Mucosa of gallbladder (tissue), 1 donor: ENCODE results near the gene TMEM101. TPM values are rescaled to one million over a fixed set of nuclear protein-coding genes. Genes with fewer than 3 reads are reported as not detected.
"Not testable (repeated sequence)": the region's sequence is repeated elsewhere in the genome, so short reads cannot be mapped to it uniquely, and the experiment has no call there.

Experiments used
- DNase-seq: peaks from one replicate; pipeline ENCODE4 v3.0.0-alpha.2; 2020; ENCODE audit warnings: low spot score
- total RNA-seq: library from RNA; stranded (reverse); gene quantifications from one replicate; pipeline ENCODE4 v1.2.1, GENCODE V29; 2021
- donor health status: DM: no; HTN: no; CAD: no.

TMEM101 gene
- total RNA-seq, 1 donor from 2014 or later, result 33.4 TPM

- no peak for DNase-seq
Observed at GRCh38 chr17:43975898-43976297, 38.9 kb downstream of the TMEM101 start.

GRCh38 chr17:43974382-43975266 lies 40.1 kb downstream of the TMEM101 start:
- no peak for DNase-seq

GRCh38 chr17:43972444-43973212 lies 42.1 kb downstream of the TMEM101 start:
- not testable (repeated sequence) for DNase-seq

- not testable (repeated sequence) for DNase-seq
Observed at GRCh38 chr17:43971436-43971835, 43.3 kb downstream of the TMEM101 start.

- DNase-seq, result no peak
Observed at GRCh38 chr17:43970366-43970765, 44.4 kb downstream of the TMEM101 start.

- no peak for DNase-seq
Observed at GRCh38 chr17:43967251-43967875, 47.4 kb downstream of the TMEM101 start.

GRCh38 chr17:43966276-43966675 lies 48.5 kb downstream of the TMEM101 start:
- DNase-seq, result no peak

GRCh38 chr17:43962479-43962878 lies 52.3 kb downstream of the TMEM101 start:
- no peak for DNase-seq

- no peak for DNase-seq
Observed at GRCh38 chr17:43961954-43962353, 52.8 kb downstream of the TMEM101 start.

- not testable (repeated sequence) for DNase-seq
Observed at GRCh38 chr17:43961292-43961691, 53.5 kb downstream of the TMEM101 start.

Other genes starting within 250 kb of the TMEM101 start
- 127 TPM for gene DUSP3, start 236.0 kb downstream of the TMEM101 start, total RNA-seq
- gene CFAP97D1, start 234.5 kb downstream of the TMEM101 start, total RNA-seq, result not detected
- gene MPP3, start 181.8 kb downstream of the TMEM101 start, total RNA-seq, result 19.2 TPM
- 1.5 TPM for gene CD300LG, start 167.8 kb downstream of the TMEM101 start, total RNA-seq
- 7.0 TPM for gene MPP2, start 107.4 kb downstream of the TMEM101 start, total RNA-seq
- not detected for gene PPY, start 72.5 kb downstream of the TMEM101 start, total RNA-seq
- not detected for gene PYY, start 61.0 kb downstream of the TMEM101 start, total RNA-seq
- 3.6 TPM for gene NAGS, start 10.3 kb downstream of the TMEM101 start, total RNA-seq
- 47.3 TPM for gene LSM12, start 51.7 kb upstream of the TMEM101 start, total RNA-seq
- 62.3 TPM for gene G6PC3, start 55.8 kb upstream of the TMEM101 start, total RNA-seq
- 87.4 TPM for gene HDAC5, start 108.7 kb upstream of the TMEM101 start, total RNA-seq
- gene HROB, start 127.0 kb upstream of the TMEM101 start, total RNA-seq, result 1.0 TPM
- gene ASB16, start 155.7 kb upstream of the TMEM101 start, total RNA-seq, result 0.58 TPM
- 49.4 TPM for gene TMUB2, start 172.0 kb upstream of the TMEM101 start, total RNA-seq
- gene ATXN7L3, start 184.9 kb upstream of the TMEM101 start, total RNA-seq, result 77.0 TPM
- gene UBTF, start 204.7 kb upstream of the TMEM101 start, total RNA-seq, result 95.6 TPM